ENCODE measurements around the gene PLK5.
"Not testable (repeated sequence)": the region's sequence is repeated elsewhere in the genome, so short reads cannot be mapped to it uniquely, and the experiment has no call there.

Gene PLK5, protein sequence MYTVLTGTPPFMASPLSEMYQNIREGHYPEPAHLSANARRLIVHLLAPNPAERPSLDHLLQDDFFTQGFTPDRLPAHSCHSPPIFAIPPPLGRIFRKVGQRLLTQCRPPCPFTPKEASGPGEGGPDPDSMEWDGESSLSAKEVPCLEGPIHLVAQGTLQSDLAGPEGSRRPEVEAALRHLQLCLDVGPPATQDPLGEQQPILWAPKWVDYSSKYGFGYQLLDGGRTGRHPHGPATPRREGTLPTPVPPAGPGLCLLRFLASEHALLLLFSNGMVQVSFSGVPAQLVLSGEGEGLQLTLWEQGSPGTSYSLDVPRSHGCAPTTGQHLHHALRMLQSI

DNA sequence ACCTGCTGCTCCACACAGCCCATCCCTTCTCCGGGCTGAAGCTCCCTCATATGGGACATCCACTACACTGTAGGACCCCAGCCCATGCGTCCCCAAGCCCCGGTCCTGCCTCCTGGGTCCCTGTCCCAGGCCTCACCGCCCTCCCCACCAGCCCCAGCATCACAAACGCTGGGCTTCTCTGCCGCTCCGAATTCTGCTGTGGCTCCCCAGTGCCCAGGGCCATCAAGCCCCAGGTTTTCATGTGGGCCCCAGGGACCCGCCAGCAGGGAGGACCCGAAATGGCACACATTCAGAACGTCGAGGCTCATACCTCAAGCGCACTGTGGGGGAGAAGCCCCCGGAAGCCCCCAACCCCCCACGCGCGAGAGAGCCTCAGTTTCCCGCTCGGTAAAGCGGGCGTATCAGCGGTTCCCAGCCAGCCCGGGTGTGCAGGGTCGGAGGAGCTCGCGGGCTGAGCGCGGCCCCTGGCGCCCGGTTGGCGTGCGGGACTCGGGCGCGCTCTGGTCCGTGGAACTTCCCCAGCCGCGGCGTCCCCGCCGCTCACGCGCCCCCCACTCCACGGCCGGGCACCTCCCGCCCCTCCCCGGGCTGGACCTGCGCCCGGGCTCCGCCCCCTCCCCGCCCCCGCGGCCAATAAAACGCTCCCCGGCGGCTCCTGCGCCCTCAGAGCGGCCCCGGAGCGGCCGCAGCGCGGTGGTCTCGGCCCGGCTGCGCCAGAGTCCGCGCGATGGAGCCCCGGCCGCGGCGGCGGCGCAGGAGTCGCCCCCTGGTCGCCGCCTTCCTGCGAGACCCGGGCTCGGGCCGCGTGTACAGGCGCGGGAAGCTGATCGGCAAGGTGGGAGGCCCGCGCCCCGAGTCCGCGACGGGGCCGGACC lies at the start of gene PLK5:
TSS of gene PLK5 (plus strand) at position 666 of the 875 bp plus-strand sequence. CDS start 2,920 bp downstream, outside the sequence.
- no peak within 1 kb of the TSS for H3K27ac Mint-ChIP-seq
- H3K4me3 Mint-ChIP-seq = peak within 1 kb of the TSS; percentile 64
- H3K9me3 Mint-ChIP-seq (ENCODE audit: low read depth) = no peaks in the 10 kb centered on the region
- no peaks in the 10 kb centered on the region for H3K36me3 Mint-ChIP-seq
- H3K27me3 Mint-ChIP-seq = peaks cover 17% of the 10 kb centered on the region
- peaks cover 6% of the 10 kb centered on the region for H3K4me1 Mint-ChIP-seq (ENCODE audit: low read depth)

DNA sequence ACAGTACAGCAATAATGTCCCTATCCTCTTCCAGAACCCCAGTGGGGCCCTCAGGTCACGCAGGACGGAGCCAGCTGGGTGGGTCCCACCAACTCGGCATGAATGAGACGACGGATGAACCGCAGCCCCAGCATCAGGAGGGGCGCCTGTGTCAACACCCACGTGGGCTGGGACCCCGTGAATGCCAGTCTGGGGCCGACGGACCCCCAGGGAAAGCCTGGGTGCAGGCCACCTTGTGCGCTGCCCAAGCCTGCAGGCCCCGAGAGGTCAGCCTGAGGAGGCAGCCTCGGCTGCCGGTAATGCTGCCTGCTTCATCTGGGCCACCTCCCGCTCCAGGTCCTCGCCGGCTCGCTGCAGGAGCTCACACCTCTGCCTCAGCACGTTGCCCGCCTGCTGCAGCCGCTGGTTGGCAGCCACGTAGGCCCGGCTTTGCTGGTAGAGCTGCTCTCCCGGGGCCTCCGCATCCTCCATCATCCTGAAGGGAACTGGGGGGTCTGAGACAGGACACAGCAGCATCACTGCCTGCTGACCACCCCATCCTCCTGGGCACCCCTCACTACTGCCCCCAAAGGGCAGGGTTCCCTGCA lies 49.0 kb upstream of the PLK5 start:
- Mint-ChIP-seq H3K4me1 (ENCODE audit: low read depth) (peaks cover 19% of the 10 kb centered on the region), H3K27ac (no peak overlapping the region), H3K4me3 (no peak overlapping the region), H3K27me3 (no peaks in the 10 kb centered on the region), H3K9me3 (ENCODE audit: low read depth) (no peaks in the 10 kb centered on the region), H3K36me3 (no peaks in the 10 kb centered on the region)

DNA sequence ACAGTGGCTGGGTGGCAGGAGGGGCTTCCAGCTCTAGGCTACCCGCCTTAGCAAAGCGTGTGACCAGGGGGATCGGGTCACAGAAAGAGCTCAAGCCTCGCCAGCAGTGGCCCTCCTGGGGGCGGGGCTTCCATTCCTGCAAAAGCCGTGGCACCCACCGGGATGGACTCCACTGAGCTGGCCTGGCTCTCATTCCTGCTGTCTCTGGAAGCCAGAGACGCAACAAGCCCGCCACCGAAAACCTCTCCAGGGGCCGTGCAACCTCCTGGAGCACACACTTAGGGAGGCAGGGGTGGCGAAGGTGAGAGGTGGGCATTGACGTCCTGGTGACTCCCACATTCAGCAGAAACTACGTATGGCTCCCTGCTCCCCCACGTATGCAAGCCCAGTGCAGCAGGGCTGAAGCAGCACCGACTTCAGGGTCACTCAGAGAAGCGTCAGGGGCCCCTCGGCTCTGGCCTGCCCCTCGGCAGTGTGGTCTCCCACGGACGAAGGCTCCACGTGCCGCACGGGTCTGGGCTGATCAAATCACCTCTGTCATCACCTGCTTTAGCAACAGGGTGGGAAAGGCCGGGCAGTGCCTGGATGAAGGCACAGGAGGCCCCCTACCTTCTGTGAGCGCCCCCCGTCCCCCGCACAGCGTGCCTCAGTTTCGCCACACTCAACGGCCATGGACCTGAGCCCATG lies 48.0 kb upstream of the PLK5 start:
- Mint-ChIP-seq H3K27me3 (no peaks in the 10 kb centered on the region), H3K4me3 (no peak overlapping the region), H3K36me3 (no peaks in the 10 kb centered on the region), H3K9me3 (ENCODE audit: low read depth) (no peaks in the 10 kb centered on the region), H3K4me1 (ENCODE audit: low read depth) (peaks cover 17% of the 10 kb centered on the region), H3K27ac (no peak overlapping the region)

DNA sequence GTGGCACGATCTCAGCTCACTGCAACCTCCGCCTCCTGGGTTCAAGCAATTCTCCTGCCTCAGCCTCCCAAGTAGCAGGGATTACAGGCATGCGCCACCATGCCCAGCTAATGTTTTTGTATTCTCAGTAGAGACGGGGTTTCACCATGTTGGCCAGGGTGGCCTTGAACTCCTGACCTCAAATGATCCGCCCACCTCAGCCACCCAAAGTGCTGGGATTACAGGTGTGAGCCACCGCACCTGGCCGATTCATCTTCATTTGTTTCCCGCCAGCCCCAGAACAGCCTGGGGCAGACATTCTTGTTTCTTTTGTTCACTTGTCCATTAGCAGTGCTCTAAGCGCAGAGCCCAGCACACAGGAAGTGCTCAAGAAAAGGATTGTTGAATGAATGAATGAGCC lies 46.8 kb upstream of the PLK5 start:
- Mint-ChIP-seq H3K4me1 (ENCODE audit: low read depth) (peaks cover 12% of the 10 kb centered on the region), H3K4me3 (peak overlapping the region; percentile 54)
- not testable (repeated sequence) for H3K9me3 Mint-ChIP-seq (ENCODE audit: low read depth); H3K36me3 Mint-ChIP-seq; H3K27me3 Mint-ChIP-seq; H3K27ac Mint-ChIP-seq

DNA sequence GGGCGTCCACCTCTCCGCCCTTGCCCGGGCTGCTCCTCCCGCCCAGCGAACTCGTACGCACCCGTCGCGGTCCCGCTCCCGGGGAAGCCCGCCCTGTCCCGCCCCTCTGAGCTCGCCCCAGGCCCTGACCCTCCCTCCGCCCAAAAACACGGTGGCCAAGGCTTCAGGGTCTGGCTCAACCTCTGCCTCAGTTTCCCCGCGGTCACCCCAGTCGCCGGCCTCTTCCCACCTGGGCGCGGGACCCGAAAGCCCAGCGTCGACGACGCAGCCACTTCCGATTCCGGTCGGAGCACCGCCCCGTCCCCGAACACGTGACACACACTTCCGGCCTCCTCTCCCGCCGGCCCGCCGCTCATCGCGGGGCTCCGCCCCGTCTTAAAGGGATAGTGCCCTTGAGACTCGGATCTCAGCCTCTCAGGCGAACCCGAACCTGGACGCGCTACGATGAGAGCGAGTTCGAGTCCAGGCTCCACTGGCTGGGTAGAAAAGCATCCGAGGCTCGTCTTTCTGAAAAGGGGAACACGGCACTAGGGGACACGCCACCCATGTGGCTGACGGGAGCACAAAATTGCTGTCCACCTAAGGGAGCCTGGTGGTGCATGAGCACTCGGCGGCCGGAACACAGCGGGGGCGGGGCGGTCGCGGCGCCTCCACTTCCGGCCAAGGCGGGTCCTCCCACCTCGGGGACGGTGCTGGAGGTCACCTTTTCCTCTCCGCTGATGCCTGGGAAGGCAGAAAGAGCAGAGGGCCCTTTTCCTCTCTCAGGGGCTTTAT lies 44.8 kb upstream of the PLK5 start, which contains the start of gene C19orf25:
TSS of gene C19orf25 (minus strand) at position 282 of the 774 bp plus-strand sequence. CDS start 312 bp downstream, outside the sequence.
- H3K27me3 Mint-ChIP-seq = no peaks in the 10 kb centered on the region
- peaks cover 9% of the 10 kb centered on the region for H3K4me1 Mint-ChIP-seq (ENCODE audit: low read depth)
- peak within 1 kb of the TSS; percentile 97 for H3K4me3 Mint-ChIP-seq
- H3K9me3 Mint-ChIP-seq (ENCODE audit: low read depth) = no peaks in the 10 kb centered on the region
- no peaks in the 10 kb centered on the region for H3K36me3 Mint-ChIP-seq
- H3K27ac Mint-ChIP-seq = peak within 1 kb of the TSS; percentile 93

DNA sequence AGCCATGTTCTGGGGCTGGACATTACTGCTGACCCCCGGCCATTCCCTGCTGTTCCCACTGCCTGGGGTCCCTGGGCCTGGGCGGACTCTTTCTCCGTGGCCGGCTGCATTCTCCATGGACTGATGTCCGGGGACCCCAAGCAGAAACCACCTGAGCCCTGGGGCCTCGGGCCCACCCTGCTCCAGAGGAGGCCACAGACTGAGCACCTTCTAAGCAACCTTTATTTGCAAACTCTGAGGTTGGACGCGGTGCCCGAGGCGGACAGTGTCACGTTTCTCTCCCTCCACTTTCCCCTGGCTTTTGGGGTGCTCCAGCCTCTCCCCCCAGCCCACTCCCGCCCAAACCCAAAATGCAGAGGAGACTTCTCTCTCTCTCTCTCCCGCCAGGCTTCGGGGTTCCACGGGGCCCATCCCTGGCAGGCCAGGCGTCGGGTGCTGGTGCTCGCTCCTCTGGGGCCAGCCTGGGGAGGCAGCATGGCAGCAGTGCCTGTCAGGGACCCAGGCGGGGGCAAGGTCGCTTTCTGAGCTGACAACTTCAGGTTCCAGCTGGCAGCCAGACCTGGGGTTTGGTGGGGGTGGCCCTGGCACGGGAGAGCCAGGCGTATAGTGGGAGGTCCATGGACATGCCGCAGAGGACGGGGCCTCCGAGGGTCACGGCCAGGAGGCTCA lies 42.5 kb upstream of the PLK5 start:
- H3K9me3 Mint-ChIP-seq (ENCODE audit: low read depth) = no peaks in the 10 kb centered on the region
- no peak overlapping the region for H3K27ac Mint-ChIP-seq
- H3K4me3 Mint-ChIP-seq = no peak overlapping the region

DNA sequence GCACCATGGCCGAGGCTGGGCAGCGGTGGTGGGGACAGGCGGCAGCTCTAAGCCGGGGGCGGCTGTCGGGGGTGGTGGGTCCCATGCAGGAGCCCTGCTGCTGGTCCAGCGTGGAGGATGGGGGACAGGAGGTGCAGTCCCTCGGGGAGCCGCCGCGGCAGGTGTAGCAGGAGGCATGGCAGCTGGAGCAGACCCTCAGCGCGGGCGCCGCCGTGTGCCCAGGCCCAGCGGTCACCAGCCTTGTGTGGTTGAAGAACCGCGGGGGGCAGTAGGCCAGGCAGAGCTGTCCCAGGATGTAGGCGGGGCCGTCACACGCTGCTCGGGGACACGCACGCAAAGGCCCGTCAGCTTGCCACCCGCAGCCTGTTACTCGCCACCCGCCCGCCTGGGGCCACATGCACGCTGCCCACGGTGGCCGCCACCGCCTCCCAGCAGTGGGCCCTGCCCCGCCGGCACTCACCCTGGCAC lies 42.0 kb upstream of the PLK5 start:
- Mint-ChIP-seq H3K4me3 (no peak overlapping the region), H3K27ac (no peak overlapping the region), H3K27me3 (no peaks in the 10 kb centered on the region), H3K4me1 (ENCODE audit: low read depth) (peaks cover 9% of the 10 kb centered on the region), H3K36me3 (no peaks in the 10 kb centered on the region), H3K9me3 (ENCODE audit: low read depth) (no peaks in the 10 kb centered on the region)

More for the DNA sequence above, 42.5 kb upstream of the PLK5 start:
- Mint-ChIP-seq H3K36me3 (no peaks in the 10 kb centered on the region), H3K4me1 (ENCODE audit: low read depth) (peaks cover 9% of the 10 kb centered on the region), H3K27me3 (no peaks in the 10 kb centered on the region)

DNA sequence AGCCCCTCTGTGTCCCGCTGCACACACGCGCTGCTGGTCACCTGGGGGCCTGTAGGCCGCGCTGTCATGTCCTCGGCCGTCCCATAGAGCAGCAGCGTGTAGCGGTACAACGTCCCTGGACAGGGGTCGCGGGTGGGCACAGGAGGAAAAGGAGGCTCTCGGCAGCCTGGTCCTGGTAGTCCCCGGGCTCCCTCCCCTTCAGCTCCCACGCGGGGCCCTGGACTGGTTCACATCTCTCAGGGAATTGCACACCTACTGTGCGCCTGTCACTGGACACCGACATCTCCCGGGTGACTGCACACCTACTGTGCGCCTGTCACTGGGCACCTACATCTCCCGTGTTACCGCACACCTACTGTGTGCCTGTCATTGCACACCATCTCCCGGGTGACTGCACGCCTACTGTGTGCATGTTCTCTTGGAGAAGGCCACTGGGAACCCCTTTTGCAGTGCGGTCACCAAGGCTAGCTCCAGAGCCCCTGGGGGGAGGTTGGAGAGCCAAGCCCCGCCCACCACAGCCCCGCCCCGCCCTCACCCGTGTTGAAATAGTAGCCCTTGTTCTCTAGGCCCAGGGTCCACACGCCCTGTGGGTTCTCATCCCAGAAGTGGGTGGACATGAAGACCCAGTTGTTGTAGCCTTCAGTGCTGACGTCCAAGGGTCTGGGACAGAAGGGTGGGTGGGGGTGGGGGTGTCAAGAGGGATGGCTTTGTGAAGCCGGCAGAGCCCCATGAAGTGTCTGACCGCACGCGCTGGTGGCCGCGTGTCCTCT lies 41.3 kb upstream of the PLK5 start:
- Mint-ChIP-seq H3K27me3 (no peaks in the 10 kb centered on the region), H3K36me3 (no peaks in the 10 kb centered on the region), H3K9me3 (ENCODE audit: low read depth) (no peaks in the 10 kb centered on the region), H3K27ac (no peak overlapping the region), H3K4me3 (no peak overlapping the region), H3K4me1 (ENCODE audit: low read depth) (peaks cover 4% of the 10 kb centered on the region)

DNA sequence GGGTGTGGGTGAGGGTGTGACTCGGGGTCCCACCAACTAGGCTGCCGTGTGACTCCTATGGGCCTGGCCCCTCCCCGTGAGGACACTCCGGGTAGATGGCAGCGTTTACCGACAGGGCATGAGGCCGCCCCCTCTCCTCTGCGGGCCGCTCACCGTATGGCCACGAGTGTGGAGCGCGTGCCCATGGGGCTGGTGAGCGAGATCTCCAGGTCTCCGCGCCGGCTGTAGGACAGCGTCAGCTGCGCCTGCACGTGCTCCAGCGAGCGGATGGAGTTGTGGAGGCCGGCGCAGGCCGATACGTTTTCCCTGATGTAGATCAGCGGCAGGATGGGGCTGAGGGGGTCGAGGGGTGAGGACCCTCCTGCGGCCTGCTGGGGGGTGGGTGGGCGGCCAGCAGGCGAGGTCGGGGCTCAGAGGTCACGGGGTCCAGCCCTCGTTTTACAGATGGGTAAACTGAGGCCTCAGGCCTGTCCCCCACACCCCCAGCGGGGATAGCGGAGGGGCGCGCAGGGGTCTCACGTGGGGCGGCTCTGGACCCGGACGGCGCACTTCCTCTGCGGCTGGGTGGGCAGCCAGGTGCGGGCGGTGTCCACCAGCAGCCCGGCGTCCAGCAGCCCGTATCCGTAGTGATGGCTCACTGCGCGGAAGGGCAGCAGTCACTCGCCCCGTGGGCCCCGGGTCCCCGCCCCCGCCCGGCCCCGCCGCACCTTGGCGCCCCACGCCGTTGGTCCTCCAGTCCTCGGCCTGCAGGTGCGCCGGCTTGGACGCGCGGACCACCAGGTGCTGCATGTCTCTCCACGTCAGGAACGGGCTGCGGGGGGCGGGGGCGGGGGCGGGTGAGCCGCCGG lies 40.5 kb upstream of the PLK5 start:
- peaks cover 4% of the 10 kb centered on the region for H3K4me1 Mint-ChIP-seq (ENCODE audit: low read depth)
- H3K9me3 Mint-ChIP-seq (ENCODE audit: low read depth) = no peaks in the 10 kb centered on the region

DNA sequence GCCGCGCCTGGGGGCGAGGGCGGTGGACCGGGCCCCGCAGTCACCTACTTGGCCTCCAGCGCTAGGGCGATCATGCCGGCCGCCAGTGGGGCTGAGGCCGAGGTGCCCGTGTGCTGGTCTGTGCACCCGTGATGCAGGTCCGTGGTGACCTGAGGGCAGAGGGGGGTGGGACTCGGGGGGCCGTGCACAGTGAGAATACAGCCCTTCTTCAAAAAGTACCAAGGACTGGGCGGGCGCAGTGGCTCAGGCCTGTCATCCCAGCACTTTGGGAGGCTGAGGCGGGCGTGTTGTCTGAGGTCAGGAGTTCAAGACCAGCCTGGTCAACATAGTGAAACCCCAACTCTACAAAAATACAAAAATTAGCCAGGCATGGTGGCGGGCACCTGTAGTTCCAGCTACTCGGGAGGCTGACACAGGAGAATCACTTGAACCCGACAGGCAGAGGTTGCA lies 39.9 kb upstream of the PLK5 start:
- H3K27me3 Mint-ChIP-seq = no peaks in the 10 kb centered on the region
- no peak overlapping the region for H3K27ac Mint-ChIP-seq
- no peak overlapping the region for H3K4me3 Mint-ChIP-seq
- H3K4me1 Mint-ChIP-seq (ENCODE audit: low read depth) = peaks cover 3% of the 10 kb centered on the region
- H3K36me3 Mint-ChIP-seq = no peaks in the 10 kb centered on the region
- H3K9me3 Mint-ChIP-seq (ENCODE audit: low read depth) = no peaks in the 10 kb centered on the region

More for the DNA sequence above, 40.5 kb upstream of the PLK5 start:
- H3K27me3 Mint-ChIP-seq = no peaks in the 10 kb centered on the region
- H3K4me3 Mint-ChIP-seq = no peak overlapping the region
- H3K36me3 Mint-ChIP-seq = no peaks in the 10 kb centered on the region
- H3K27ac Mint-ChIP-seq = no peak overlapping the region

DNA sequence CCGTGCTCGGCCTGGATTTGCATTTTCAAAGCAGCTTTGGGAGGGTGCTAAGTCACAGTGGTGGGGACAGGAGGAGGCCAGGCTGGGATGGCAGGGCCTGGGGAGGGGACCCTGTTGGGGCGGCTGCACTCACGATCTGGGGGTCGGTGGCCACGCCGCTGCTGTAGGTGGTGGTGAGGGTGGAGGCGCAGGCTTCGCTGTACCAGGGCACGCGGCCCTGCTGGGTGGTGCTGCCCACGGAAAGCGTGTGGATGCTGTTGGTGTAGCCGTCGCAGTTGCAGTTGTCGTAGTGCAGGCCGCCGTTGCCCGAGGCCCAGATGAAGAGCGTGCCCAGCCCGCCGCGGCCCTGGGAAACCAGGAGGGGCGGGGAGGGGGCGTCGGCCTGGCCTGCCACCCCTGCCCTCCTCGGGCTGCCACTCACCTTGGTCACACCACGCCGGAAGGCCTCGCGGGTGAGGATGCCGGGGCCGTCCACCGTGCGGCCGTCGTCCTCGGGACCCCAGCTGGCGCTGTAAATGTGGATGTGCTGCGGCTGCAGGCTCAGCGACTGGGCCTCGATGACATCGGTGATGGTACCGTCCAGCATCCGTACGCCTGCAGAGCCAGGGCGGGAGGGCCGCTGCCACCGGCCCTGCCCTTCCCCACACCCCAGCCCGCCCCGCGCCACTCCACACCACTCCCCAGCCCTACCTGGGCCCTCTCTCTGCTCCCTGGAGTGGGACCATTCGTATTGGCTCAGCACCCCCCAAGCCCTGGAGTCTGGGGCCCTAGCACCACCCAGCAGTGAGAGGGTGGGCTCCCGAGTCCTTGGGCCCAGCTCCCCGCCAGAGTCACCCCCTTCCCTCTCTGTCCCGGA lies 36.9 kb upstream of the PLK5 start:
- Mint-ChIP-seq H3K27me3 (no peaks in the 10 kb centered on the region), H3K36me3 (no peaks in the 10 kb centered on the region), H3K4me3 (no peak overlapping the region), H3K27ac (no peak overlapping the region), H3K4me1 (ENCODE audit: low read depth) (peaks cover 12% of the 10 kb centered on the region), H3K9me3 (ENCODE audit: low read depth) (no peaks in the 10 kb centered on the region)

All from activated naive CD8-positive, alpha-beta T cell (primary cell).